Hypothalamus (tissue), 51 donors: ENCODE results near the gene CYP2D6.
A peak's percentile ranks its signal among the peaks of the same experiment; 100 is the strongest.

Source experiments
- DNase-seq, 51 donors: peaks; one replicate each; lab custom pipeline; 2025; lab: John Stamatoyannopoulos, UW

The CYP2D6 gene

DNA sequence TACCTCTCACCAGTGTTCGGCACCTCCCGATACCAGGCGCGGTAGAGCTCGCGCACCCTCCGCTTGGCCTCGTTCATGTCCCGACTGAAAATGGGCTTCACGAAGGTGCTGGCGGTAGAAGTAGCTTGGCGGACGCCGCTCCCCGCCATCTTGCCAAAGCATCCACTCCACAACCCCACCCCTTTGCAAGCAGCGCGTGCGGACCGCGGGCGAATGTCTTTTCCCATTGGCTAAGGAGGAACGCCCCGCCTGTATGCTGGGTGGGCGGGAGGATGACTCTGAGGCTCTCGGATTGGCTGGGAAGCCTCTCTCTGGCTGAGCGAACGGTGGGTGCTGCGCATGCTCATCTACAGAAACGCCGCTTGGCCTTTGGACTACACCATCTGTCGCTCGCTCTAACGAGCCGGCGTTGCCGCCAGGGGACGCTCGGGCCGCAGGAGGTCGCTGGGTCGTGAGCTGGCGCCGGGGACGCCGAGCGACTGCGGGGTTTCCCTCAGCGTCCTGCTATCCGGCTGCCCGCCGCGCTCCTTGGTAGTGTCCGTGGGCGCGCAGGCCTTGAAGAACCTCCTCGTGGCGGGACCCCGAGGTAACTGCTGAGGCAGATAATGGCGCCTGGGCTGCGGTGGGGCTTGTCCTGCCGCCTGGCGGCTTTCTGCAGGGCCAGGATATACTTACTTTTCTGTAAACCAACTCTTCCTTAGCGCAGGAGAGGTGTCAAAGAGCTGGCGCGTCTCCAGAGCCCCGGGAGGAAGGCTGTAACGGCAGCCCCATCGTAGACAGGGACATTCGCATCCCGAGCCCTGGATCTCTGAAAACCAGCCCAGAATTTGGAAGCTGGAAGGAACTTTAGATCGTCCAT lies 39.8 kb downstream of the CYP2D6 start, which contains the start of gene NDUFA6:
Gene NDUFA6, minus strand, starts transcription at position 177 of the 859 bp plus-strand sequence. Its CDS starts 28 bp downstream, at position 149.
- peak; percentile 78 to 100 (median 99) for DNase-seq

DNA sequence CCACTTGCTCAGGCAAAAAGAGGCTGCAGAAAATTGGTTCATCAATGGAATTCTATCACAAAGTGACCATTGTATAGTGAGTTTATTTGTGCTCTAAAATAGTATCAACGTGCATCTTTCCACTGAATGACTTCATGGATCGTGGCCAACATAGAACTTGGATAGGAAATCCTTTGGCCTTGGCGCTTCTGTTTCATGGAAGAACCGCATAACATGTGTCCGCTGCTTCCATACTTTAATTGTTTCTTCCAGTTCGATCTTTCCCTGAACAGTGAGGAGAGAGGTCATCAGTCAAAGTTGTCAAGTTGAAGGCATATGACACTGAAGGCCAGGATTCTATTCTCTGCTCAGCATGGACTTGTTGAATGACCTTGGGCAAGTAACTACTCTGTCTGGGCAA lies 44.6 kb downstream of the CYP2D6 start:
- no peak for DNase-seq

DNA sequence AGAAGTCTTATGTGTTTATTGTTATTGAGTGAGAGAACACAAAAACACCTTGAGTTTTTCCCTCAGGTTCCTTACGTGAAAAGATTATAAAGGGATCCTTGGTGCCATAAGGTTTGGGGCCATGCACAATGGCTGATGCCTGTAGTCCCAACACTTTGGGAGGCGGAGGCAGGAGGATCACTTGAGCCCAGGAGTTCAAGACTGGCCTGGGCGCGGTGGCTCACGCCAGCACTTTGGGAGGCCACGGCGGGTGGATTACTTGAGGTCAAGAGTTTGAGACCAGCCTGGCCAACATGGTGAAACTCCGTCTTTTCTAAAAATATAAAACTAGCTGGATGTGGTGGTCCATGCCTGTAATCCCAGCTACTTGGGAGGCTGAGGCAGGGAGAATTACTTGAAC lies 45.7 kb downstream of the CYP2D6 start:
- DNase-seq = no peak

DNA sequence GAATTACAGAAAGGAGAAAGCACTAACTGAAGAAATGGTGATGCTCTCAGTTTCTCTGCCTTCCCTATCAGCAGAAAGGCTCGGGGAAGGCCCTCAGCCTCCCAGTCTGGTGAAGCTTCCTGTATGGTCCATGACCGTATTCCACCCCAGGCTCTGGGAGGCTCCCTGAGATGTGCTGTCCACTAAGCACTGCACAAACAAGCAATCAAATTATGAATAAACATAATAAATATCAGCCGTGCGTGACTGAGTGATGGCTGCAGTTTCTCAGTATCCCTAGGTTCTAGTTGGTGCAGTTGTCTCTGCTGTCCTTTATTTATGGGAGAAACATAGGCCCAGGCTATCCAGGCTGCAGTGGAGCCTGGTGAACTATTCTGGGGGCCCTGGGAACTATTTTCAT lies 47.5 kb downstream of the CYP2D6 start:
- DNase-seq = no peak

DNA sequence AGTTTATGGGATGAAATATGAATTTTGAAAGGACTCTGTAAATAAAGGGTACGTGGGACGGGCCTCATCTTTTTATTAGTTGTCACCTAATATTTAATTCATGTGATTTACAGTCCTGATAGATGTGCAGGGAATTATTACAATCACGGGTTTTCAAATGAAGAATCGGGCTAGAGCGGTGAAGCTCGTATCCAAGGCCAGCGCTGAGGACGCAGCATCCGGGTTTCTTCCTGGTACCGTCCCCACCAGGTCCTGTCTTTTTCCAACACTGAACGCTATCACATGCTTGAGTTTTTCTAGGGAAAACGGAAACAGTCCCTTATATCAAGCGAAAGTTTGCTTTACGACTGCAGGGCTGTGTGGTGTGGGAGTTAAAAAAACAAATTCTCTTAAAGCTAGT lies 50.3 kb downstream of the CYP2D6 start:
- peak in 20 of 51 donors; percentile 10 to 66 (median 27) for DNase-seq

DNA sequence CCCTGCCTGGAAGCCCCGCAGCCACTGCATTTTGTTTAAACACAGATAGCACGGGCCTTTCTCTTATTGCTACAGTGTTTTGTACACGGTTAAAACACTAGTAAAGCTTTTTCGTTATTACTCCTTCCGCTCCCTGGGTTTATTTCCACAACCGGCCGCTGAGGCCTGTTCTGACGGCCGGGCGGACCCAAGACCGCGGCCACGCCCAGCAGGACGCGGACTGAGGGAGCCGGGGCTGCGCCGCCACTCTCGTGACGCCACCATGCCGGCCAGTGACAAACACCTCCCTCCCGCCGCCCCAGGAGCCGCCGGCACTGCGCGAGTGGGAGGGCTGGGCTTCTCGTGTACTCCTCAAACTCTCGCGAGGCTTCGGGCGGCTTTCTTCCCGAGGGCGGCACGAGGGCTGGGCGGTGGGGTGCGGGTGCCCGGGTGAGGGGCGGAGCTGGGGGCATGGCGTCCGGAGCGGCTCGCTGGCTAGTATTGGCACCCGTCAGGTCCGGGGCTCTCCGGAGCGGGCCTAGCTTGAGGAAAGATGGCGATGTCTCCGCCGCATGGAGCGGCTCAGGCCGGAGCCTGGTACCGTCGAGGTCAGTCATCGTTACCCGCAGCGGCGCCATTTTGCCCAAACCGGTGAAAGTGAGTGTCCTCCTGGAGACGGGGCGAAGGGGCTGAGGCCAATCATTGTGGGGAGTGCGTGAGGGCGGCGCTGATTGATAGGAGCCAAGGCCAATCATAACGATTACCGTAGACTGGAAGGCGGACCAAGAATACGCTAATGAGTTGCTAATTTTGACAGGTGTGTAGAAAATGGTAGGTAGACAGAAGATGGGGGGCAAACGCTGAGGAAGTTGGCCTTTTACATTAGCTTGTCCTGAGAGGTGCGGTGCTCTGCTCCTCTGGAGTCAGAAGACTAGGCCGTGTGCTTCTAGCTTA lies 51.0 kb downstream of the CYP2D6 start, which contains the start of gene SMDT1:
Gene SMDT1, plus strand, starts transcription at position 382 of the 933 bp plus-strand sequence. Its CDS starts 69 bp downstream, at position 451.
- peak; percentile 90 to 100 (median 99) for DNase-seq

DNA sequence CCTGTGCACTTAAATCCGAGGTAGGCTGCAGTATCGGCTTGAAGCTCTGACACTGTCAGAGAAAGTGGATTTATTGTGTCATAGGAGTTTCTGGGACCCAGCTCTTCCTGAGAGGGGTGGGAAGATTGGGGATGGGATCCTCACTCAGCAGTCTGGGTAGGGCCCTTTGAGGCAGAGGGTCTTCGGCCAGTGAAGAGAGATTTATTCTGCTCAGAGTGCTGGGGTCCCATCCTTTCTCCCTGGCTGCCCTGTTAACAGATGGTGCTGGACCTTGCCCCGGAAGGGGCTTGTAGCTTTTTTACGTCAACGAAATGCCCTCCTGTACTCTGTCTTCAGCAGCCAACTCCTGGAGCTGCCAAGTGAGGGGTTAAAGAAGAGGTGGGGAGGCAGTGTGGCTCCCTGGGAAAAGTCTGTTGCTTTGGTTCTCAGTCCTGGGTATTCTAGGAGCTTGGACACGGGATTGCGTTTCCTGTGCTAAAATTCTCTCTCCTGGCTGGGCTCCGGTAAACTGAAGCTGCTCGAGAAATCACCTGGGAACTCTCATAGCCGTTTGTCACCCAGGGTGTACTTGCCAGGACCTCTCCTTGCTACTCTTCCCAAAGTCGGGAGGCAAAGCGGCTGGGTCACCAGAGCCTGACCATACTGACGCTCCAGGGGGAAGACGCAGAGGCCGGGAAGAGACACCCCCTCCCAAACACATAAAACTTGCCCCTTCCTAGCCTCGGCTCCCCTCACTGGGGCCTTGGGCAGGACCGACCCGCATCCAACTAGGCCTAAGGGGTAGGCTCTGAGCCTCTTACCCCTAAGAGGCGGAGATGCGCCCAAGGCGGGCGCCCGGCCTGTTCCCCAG lies 51.9 kb downstream of the CYP2D6 start:
- peak in 11 of 51 donors; percentile 36 to 77 (median 60) for DNase-seq

DNA sequence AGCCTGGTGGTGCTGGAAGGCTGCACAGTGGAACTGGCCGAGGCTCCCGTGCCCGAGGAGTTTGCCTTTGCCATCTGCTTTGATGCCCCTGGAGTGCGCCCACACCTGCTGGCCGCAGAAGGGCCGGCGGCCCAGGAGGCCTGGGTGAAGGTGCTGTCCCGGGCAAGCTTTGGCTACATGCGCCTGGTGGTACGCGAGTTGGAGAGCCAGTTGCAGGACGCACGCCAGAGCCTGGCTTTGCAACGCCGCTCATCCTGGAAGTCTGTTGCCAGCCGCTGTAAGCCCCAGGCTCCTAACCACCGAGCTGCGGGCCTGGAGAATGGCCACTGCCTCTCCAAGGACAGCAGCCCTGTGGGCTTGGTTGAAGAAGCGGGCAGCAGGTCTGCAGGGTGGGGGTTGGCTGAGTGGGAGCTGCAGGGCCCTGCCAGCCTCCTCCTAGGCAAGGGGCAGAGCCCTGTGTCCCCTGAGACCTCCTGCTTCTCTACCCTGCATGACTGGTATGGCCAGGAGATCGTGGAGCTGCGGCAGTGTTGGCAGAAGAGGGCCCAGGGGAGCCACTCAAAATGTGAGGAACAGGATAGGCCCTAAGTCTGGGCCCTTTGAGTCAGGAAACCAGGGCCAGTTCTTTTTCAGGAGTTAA lies 53.0 kb downstream of the CYP2D6 start:
- no peak for DNase-seq

DNA sequence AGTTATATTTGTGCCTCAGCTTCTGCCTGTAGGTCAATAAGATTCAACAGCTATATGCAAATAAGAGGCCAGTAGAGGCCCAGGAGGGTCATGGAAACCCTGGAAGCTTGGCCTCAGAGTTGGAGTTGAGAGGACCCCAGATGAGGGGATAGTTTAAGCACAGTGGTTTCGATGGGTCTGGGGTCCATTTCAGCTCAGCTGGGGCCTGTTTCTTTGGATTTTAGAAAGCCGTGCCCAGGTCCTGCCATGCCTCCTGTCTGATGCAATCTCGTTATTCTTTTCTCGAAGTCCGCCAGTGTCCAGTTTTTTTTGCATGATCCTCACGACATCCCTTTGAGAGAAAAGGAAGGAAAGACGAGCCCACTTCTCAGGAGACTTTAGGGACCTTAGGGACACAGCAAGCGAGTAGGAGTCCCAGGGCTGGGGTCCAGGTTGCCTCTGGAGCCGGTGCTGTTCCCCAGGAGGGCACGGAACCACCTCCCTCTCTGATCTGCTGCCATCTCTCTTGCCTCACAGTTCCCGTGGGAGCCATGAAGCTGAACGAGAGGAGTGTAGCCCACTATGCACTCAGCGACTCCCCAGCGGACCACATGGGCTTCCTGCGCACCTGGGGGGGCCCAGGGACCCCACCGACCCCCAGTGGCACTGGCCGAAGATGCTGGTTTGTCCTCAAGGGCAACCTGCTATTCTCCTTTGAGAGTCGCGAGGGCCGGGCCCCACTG lies 53.7 kb downstream of the CYP2D6 start:
- no peak for DNase-seq
